Activated T-helper 1 cell treated with anti-CD3 and anti-CD28 coated beads, Interleukin-2, amount 50 U/mL, for 16 hours (primary cell): Measurements from ENCODE around the gene ADISSP.

ENCODE experiments used
- DNase-seq, 2 donors: peaks; one replicate each; pipeline ENCODE4 v3.0.0-alpha.2; 2020; ENCODE audit warnings: low read depth in 1 of 2, low spot score in 1 of 2

ADISSP gene

DNA sequence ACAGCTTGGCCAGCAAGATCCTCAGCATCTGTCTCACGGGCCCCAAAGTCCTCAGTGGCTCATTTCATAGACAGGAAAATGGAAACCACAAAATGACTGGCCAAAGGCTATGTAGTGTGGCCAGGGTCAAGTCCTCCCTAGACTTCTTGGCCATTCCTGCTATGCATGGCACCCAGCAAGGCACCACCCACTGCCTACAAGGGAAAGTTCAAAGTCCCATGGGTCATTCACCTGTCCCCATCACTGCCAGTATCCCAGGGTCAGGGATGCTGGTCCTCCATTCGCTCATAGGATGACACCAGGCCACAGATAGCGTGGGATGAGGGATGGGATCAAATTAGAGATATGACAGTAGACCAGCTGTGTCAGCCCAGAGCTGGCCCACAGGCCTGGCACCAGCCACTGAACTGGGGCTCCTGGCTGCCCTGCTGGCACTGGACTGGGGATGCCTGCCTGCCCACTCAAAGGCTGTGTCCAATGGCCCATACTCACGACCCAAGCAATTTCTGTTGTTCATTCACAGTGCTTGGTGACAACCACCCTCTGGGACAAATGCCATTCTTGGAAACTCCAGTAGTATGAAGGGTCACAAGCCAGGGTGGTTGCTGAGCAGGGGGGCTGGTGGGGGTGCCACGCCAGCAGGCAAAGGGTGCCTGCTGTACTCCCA, 11.6 kb downstream of the ADISSP start:
- no peak for DNase-seq

DNA sequence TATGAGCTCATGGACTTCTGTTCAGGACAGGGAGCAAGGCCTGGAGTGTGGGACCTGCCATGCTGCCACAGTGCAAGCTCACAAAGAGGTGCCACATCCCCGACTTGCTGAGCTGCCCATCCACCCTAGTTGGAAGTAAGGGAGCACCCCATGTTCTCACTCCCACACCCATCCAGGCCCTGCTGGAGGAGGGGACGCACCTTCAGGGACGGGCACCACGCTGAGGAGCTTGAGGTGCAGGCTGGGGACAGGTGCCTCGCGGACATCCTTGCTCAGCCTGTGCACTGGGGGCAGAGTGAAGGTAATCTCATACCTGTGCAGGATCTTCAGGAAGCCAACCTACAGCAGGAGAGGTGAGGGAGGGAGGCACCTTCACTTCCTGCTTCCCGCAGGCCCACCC, 12.3 kb downstream of the ADISSP start:
- DNase-seq = no peak

DNA sequence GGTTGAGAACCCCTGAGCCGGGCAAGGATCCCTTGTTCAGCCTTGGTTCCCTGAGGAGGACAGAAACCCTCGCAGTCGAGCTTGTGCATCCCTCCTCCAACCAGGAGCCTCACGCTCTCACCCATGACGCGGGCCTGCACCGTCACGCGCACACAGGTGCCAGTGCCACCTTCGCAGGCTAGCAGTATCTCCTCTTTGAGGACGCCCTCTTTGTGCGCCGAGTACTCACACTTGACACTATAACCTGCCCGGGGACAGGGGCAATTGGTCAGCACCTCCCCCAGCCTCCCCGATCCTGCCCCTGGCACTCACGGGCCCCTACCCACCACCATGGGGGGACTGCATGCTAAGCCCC, 13.3 kb downstream of the ADISSP start:
- no peak for DNase-seq

DNA sequence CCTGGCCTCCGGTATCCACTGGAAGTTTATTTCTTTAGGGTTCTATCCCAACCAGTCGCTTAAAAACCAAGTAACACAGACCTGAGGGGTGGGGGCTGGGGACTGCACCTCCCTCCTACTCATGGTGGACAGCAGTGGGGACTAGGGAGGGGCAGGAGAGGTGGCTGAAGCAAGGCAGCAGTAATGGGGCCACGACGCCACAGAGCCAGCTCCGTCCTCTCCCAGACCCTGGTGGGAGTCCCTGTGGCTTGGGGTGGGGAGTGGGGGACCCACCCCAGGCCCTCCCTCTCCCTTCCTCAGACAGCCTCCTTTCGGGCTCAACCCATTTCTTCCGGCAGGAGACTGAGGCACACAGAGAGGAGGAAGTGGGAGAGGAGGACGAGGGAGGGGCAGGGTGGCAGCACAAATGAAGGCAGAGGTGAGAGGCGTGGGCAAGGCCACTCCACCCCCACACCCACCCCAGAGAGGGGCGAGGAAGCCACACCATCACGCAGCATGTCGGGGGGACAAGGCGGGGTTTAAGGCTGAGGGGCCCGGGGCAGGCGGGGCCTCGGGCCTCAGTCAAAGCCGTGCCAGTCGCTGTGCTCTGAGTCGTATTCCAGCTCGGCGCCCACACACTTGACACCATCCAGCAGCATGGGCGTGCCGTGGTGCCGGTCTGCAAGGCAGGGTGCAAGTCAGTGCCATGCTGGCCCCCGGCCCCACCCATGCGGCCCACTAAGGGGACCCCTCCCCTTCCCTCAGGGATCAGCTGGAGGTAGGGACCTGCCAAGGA, 13.9 kb downstream of the ADISSP start:
- no peak for DNase-seq

DNA sequence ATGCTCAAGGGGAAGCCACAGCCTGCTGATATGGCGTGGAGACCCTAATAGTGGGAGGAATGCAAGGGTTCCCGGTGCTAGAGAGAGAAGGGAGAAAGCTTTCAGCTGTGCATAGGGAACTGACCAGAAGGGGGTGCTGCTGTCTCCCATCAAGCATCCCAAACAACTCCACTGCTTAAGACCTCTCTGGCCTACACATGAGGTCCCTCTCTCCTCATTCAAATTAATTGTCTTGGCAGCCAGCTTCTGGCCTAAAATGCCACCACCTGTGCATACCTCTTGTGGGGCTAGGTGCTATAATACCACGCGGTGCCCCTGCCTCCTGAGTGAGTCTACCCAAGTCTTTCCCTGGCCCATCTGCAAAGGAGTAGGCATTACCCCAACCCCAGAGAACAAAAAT, 14.5 kb downstream of the ADISSP start:
- DNase-seq = peak in 1 of 2 donors; percentile 29

DNA sequence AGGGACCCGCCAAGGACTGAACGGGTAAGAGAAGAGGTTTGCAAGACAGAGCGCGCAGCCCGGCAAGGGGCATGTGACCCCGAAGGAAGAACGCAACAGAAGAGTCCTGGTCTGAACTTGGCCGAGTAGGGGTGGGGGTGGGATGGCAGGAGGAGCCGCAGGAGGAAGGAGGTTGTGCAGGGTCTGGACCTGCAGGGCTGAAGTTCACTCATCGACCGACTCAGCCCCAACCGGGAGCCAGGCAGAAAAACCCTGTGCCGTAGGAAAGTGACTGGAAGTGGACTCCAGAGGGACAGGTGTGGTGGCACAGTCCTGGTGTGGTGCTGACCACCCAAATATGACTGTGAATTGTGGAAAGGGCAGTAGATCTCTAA, 15.2 kb downstream of the ADISSP start:
- no peak for DNase-seq

DNA sequence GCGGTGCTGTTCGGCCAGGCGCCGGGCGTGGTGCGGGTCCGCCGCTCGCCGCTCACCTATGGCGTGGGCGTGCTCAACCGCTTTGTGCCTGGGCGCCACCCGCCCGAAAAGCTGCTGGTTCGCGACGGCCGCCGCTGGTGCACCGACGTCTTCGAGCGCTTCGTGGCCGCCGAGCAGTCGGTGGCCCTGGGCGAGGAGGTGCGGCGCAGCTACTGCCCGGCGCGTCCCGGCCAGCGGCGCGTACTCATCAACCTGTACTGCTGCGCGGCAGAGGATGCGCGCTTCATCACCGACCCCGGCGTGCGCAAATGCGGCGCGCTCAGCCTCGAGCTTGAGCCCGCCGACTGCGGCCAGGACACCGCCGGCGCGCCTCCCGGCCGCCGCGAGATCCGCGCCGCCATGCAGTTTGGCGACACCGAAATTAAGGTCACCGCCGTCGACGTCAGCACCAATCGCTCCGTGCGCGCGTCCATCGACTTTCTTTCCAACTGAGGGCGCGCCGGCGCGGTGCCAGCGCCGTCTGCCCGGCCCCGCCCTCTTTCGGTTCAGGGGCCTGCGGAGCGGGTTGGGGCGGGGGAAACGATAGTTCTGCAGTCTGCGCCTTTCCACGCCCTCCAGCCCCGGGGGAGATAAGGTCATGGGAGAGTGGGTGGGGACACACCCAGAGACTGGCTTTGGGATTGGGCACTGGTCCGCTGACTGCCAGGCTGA, 15.7 kb downstream of the ADISSP start:
- peak in 1 of 2 donors; percentile 12 for DNase-seq

DNA sequence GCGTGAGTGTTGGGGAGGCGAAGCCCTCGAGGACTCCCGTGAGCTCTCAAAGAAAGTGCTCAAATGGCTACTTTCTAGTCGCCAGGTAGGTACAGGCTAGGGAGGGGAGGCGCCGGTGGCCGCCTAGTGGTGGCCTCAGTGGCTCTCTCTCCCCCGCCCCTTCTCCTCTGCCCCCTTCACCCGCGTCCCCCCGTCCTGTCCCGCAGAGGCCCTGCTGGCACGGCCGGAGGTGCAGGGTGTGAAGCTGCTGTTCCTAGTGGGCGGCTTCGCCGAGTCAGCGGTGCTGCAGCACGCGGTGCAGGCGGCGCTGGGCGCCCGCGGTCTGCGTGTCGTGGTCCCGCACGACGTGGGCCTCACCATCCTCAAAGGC, 16.3 kb downstream of the ADISSP start:
- no peak for DNase-seq

DNA sequence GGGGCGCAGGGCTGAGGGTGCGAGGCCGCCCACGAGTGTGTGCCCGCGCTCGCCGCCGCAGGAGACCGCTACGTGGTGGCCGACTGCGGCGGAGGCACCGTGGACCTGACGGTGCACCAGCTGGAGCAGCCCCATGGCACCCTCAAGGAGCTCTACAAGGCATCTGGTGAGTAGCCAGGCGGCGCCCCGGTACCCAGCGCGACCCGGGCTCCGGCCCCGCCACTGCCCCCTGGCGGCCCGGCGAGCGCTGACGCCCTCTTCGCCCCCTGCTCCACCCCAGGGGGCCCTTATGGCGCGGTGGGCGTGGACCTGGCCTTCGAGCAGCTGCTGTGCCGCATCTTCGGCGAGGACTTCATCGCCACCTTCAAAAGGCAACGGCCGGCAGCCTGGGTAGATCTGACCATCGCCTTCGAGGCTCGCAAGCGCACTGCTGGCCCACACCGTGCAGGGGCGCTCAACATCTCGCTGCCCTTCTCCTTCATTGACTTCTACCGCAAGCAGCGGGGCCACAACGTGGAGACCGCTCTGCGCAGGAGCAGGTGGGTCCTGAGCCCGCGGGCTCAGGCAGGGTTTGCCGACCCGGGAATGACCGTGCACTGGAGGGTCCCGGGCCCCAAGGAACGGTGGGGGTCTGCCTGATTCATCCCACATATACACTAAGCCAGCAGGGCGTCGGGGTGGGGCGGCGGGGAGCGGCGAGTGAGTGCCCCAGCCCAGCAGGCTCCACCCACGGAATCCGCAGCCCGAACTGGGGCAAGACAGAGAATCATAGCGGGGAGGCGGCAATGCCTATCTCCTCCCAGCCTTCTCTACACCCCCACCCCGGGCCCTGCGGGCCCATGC, 17.6 kb downstream of the ADISSP start:
- no peak for DNase-seq

DNA sequence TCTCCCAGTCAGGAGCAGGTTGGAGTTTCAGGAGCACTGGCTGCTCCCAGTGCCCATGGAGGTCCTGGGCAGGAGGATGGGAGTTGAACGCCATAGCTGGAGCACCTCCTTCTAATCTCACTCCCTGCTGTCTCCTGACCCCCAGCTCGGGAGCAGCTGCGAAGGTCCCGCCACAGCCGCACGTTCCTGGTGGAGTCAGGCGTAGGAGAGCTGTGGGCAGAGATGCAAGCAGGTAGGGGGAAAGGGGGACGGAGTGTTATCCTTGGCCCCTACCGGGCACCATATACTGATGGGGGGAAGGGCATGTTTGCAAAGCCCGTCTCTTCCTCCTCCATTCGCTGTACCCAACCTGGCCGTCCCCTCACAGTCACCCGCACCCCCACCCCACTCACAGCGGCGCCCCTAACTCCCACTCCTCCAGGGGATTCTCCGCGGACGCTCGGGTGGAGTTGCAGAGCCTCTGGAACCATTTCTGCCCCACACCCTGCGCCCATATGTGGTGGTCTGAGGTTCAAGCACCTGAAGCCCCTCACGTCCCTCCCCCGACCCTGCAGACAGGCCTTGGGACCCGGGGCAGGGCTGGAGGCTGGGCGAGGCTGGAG, 18.4 kb downstream of the ADISSP start:
- DNase-seq = no peak

DNA sequence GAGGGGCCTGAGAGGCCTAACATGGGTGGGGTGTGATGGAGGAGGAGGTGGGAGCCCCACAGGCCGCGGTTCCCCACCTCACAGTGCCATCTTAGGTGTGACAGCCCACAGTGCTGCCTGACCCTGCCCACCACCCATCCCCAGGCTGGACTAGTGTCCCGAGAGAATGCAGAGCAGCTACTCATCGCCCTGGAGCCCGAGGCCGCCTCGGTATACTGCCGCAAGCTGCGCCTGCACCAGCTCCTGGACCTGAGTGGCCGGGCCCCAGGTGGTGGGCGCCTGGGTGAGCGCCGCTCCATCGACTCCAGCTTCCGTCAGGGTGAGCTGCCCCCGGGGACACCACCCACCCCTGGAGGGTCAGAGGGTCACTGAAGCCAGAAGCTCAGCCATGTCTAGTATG, 19.5 kb downstream of the ADISSP start:
- no peak for DNase-seq

DNA sequence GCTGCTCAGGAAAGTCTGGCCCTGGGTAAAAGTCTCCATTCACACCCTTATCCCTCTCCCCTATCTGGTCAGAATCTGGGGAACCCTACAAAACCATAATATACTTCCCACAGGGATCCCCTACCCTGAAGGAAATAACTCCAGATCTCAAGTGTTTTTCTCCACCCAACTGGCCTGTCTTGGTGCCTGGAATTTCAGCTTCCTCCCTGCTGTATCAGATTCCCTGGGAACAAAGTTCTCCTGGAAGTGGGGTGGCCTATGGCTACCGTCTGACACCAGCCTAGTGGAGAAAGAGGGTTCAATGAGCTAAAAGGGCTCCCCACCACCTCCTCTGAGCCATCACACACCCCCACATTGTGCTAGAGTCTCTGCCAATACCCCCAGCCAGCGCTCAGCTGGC, 20.1 kb downstream of the ADISSP start:
- no peak for DNase-seq

DNA sequence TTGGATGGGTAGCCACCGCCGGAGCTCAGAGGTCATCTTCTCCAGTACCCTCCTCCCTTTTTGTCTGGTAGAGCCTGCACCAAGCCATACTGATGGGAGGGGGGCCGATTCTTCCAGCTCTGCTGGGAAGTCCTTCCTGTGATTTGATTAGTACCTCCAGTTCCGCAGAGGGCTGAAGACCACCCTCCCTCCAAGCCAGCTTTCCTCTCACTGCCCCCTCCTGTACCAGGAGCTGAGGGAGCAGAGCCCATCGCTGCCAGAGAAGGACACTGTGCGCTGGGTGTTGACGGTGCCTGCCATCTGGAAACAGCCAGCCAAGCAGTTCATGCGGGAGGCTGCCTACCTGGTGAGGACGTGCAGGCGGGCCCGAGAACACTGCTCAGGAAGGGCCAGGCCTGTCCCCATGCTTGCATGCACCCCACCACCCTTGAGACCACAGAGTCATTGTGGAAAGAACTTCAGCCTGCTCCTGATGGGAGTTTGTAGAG, 21.8 kb downstream of the ADISSP start:
- DNase-seq = no peak

DNA sequence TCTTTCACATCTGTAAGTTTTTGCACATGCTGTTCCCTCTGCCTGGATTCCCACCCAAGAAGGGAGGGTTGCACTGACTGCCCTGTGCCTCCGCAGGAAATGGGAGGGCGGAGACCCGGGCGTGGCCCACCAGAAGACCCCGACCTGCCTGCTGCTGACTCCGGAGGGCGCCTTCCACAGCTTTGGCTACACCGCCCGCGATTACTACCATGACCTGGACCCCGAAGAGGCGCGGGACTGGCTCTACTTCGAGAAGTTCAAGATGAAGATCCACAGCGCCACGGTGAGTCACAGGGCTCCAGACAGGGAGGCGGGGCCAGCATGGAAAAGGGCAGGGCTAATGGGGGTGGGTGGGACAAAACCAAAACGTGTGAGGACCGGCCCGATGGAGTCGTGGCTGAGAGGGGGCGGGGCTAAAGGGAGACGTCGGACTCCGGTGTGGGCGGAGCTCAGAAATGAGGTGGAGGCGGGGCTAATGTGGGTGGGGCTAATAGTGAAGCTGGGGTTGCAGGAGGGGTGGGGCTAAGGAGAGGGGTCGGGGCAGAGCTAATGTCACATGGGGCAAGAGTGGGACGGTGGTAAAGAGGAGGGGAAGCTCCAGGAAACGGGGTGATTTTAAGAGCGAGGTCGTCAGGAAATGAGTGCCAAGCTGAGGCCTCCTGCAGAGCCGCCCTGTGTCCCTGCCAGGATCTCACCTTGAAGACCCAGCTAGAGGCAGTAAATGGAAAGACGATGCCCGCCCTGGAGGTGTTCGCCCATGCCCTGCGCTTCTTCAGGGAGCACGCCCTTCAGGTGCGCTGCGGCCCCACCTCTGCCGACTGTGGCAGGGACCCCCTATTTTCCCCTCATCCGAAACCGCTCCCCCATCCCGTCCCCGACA, 22.5 kb downstream of the ADISSP start:
- DNase-seq = peak; percentile 31 to 52

DNA sequence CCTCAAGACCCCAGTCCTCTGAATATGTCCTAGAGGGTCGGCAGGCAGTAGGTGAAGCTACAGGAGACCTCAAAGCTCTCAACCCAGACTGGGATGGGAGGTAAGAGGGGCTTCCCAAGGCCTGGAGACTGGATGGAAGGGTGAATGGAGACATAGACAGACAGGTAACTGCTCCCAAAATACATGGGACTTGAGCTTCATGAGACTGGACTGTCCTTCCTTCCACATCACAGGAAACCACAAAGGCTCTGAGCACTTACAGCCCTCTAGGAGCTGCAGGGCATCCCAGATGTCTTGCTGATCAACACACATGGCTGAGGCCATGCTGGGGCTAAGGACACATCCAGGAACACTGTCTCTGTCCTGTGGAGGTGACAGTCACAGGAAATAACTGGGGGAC, 23.5 kb downstream of the ADISSP start:
- no peak for DNase-seq

DNA sequence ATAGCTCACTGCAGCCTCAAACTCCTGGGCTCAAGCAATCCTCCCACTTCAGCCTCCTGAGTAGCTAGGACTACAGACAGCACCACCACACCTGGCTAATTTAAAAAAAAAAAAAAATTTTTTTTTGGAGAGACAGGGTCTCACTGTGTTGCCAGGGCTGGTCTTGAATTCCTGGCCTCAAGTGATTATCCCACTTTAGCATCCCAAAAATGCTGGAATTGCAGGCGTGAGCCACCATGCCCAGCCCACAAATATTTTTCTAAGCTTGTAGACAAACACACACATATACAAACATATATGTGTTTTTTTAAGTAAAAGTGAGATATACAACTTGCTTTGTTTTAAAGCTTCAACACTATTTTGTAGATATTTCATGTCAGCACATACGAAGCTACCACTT, 24.3 kb downstream of the ADISSP start:
- DNase-seq = no peak

DNA sequence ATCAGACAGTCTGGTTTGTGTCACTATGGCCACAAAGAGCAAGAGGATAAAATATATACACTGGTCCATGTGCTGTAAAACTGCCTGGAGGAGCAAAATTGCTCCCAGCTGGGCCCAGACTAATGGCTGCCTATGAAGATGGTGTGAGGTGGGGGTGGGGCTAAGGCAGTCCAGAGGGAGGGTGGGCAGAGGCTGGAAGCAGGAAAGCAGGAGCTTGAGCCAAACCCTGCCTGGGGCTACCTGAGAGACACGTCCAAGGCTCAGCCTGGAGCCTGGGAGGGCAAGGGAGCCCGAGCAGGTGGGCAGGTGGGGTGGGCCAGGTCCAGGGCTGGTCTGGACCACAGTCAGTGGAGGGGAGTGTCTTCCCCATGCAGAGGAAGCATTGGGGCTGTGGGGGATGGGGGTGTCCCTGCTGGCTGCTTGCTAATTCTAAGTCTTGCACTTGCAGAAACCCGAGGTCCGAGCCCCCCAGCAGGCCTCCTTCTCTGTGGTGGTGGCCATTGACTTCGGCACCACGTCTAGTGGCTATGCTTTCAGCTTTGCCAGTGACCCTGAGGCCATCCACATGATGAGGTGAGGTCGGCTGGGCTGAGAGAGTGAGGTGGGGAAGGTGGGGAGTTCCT, 25.6 kb downstream of the ADISSP start:
- no peak for DNase-seq

DNA sequence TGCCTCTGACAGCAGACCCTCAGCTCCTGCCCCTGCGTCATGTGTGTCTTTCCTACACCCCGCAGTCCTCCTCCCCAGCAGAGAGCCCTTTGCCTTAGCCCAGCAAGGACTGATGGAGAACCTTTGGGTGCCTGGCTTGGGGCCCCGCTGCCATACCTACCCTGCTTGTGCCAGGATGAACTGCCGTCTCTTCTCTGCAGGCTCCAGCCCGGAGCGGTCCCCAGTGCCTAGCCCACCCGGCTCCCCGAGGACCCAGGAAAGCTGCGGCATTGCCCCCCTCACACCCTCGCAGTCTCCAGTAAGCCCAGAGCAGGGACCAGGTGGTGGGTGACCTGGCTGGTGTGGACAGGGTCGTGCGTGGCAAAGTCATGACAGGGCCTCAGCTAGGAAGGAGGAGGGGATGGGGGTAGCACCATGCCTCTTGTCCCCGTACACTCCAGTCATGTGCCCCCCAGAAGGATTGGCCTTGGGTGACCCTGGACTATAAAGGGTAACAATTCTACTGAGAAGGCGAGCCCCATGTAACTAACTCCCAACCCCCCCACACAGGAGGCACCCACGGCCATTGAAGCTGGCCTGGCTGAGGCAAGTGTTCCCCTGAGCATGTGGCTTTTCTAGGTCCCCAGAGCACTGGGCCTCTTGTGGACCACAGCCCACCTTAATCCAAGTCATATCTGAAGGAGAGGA, 26.8 kb downstream of the ADISSP start:
- no peak for DNase-seq

DNA sequence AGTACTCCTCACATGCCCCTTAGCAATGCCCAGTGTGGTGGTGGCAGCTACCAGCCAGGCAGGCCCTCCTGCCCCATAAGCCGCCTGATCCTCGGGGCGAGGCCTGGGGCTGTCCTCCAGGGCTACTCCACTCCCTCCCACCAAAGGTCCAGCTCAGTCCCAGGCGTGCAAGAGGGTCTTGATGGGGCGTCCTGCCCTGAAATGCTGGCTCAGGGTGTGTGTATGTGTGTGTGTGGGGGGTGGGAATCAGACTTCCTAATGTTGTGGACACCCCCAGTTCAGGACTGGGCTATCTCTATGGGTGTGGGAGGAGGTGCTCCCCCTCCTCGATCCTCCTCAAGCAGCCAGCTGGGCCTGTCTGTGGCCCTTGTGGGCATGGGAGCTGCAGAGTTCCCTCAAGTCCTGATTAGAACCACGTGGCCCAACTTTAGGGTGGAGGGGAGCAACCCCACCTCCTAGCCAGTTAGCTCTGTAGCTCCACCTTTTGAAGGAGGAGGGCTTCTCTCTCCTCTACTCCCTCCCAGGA, 27.6 kb downstream of the ADISSP start:
- no peak for DNase-seq
